HEK293T (cell line): ENCODE measurements around the gene ELOB.

ENCODE experiments used
- ARNT ChIP-seq: fragments of 450-650 bp; IDR thresholded peaks from 2 replicates; pipeline ENCODE4 v1.6.1; 2017; ENCODE audit warnings: mild to moderate bottlenecking
- ELF4 ChIP-seq: fragments of 450-650 bp; IDR thresholded peaks from 2 replicates; pipeline ENCODE4 v1.6.1; 2017; ENCODE audit warnings: antibody characterized with exemption
- FOXM1 ChIP-seq: fragments of 450-650 bp; IDR thresholded peaks from 2 replicates; pipeline ENCODE4 v1.6.1; 2017; ENCODE audit warnings: mild to moderate bottlenecking, borderline replicate concordance
- SUZ12 ChIP-seq: fragments of 450-650 bp; IDR thresholded peaks from 2 replicates; pipeline ENCODE4 v1.6.1; 2016; ENCODE audit warnings: mild to moderate bottlenecking

- no peak for TF ChIP-seq FOXM1
- TF ChIP-seq ELF4 = no peak
- TF ChIP-seq SUZ12 = no peak
- TF ChIP-seq ARNT = no peak
Measured at GRCh38 chr16:2763173-2763572, 13.9 kb downstream of the ELOB start.
